Measurements from ENCODE around the gene KCNG1. TPM values are rescaled to one million over a fixed set of nuclear protein-coding genes. Genes with fewer than 3 reads are reported as not detected.

Gene KCNG1
- total and polyA plus RNA-seq, 2 of the 8 experiments (the other 6 are each of a cell fraction or from before 2014, with no cell fraction given), result 16.0 to 18.0 TPM

GRCh38 chr20:51067792-51068191 is 44.9 kb upstream of the KCNG1 start (continued):
- TF ChIP-seq CHD7 (IDR thresholded peaks at IDR 0.05; ENCODE audit: insufficient replicate concordance, low read length) (no peak), USF2 (IDR thresholded peaks at IDR 0.05; ENCODE audit: low read length) (no peak), GABPA (IDR thresholded peaks at IDR 0.05; ENCODE audit: borderline replicate concordance, insufficient read depth, low read length) (no peak), CBX8 (IDR thresholded peaks at IDR 0.05; ENCODE audit: borderline replicate concordance, low read depth, low read length) (no peak), SP4 (IDR thresholded peaks at IDR 0.05; ENCODE audit: low read length) (no peak), ASH2L (IDR thresholded peaks at IDR 0.05; ENCODE audit: low read length) (no peak), SP1 (IDR thresholded peaks at IDR 0.05; ENCODE audit: low read depth, low read length) (no peak), RFX5 (IDR thresholded peaks at IDR 0.05; ENCODE audit: borderline replicate concordance, low read depth, low read length) (no peak), KDM4A (IDR thresholded peaks at IDR 0.05; ENCODE audit: low read depth, low read length, severe bottlenecking) (no peak), CHD2 (IDR thresholded peaks at IDR 0.05; ENCODE audit: low read length) (no peak), ATF3 (IDR thresholded peaks at IDR 0.05; ENCODE audit: insufficient read depth, low read depth, low read length) (no peak)

Data from H1 (cell line).